IMR-90 (cell line): ENCODE data around the gene MINAR1.

ENCODE experiments used
- POLR2A ChIP-seq: IDR thresholded peaks from 2 replicates; pipeline ENCODE4 v1.6.1; 2012; ENCODE audit warnings: mild to moderate bottlenecking, low read depth, low read length
- TF ChIP-seq, protein P1 (sequence below): conservative IDR thresholded peaks from 2 replicates; pipeline ENCODE4 v1.5.1; 2012; ENCODE audit warnings: mild to moderate bottlenecking, low read depth, low read length, improper control_type of control experiment

DNA sequence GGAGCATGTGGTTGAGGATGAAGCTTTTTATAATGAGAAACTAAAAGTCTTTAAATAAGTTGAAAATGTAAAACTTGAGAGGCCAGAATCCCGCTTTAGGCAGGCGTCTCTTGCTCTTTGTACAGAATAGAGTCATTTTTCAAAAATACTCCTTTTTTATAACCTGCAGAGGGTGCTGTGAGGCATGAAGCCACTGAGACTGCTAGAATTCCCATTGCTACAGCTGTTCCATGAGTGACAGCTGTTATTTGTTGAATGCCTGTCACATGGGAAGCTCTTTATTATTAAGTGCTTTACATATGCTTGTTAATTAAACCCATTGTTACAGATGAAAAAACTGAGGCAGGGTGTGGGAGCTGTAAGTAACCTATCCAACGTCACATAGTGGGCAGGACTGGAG lies 18.5 kb downstream of the MINAR1 start:
- TF ChIP-seq, protein P1, sequence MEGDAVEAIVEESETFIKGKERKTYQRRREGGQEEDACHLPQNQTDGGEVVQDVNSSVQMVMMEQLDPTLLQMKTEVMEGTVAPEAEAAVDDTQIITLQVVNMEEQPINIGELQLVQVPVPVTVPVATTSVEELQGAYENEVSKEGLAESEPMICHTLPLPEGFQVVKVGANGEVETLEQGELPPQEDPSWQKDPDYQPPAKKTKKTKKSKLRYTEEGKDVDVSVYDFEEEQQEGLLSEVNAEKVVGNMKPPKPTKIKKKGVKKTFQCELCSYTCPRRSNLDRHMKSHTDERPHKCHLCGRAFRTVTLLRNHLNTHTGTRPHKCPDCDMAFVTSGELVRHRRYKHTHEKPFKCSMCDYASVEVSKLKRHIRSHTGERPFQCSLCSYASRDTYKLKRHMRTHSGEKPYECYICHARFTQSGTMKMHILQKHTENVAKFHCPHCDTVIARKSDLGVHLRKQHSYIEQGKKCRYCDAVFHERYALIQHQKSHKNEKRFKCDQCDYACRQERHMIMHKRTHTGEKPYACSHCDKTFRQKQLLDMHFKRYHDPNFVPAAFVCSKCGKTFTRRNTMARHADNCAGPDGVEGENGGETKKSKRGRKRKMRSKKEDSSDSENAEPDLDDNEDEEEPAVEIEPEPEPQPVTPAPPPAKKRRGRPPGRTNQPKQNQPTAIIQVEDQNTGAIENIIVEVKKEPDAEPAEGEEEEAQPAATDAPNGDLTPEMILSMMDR, result peak; percentile 12; the same call in 1 of the 2 replicates
- no peak for TF ChIP-seq POLR2A
